Transverse colon (tissue), 4 donors: ENCODE measurements around the gene CEPT1. TPM values are rescaled to one million over a fixed set of nuclear protein-coding genes. Genes with fewer than 3 reads are reported as not detected.
A peak's percentile ranks its signal among the peaks of the same experiment; 100 is the strongest.

Experiments used
- DNase-seq: peaks from one replicate; pipeline ENCODE4 v3.0.0-alpha.2; 2019
- H3K27ac ChIP-seq, 4 donors: fragments of 200-600 bp; sonication (generic); 2 replicates each; pipeline ENCODE4 v1.5.1; 2016 to 2018; ENCODE audit warnings: inconsistent platforms in 4 of 4
- H3K27me3 ChIP-seq: fragments of 200-600 bp; sonication (generic); 2 replicates; pipeline ENCODE4 v1.5.1; 2017; ENCODE audit warnings: inconsistent platforms
- H3K36me3 ChIP-seq, 4 donors: fragments of 200-600 bp; sonication (generic); 2 replicates each; pipeline ENCODE4 v1.5.1; 2017 to 2019; ENCODE audit warnings: inconsistent platforms in 4 of 4
- H3K4me1 ChIP-seq, 4 donors: fragments of 200-600 bp; sonication (generic); 2 replicates each; pipeline ENCODE4 v1.5.1; 2017 to 2020; ENCODE audit warnings: inconsistent platforms in 4 of 4
- H3K4me3 ChIP-seq, 4 donors: fragments of 200-600 bp; sonication (generic); 1 replicate in 1 of 4; 2 replicates in 3 of 4; pipeline versions ENCODE4 v1.5.1 to v1.6.1; 2017 to 2019; ENCODE audit warnings: inconsistent platforms in 4 of 4
- H3K9me3 ChIP-seq, 2 donors: fragments of 200-600 bp; sonication (generic); 2 replicates each; pipeline ENCODE4 v1.5.1; 2017 to 2019; ENCODE audit warnings: inconsistent platforms in 2 of 2
- CTCF ChIP-seq, 5 experiments: fragments of 200-600 bp in 3 of 5; fragments of 450-650 bp in 2 of 5; sonication (generic) in 3 of 5; IDR thresholded peaks; 1 replicate in 2 of 5; 2 replicates in 3 of 5; pipeline ENCODE4 v1.5.1; 2016 to 2017; ENCODE audit warnings: antibody characterized with exemption in 5 of 5, inconsistent platforms in 3 of 5, mild to moderate bottlenecking in 2 of 5, moderate library complexity in 1 of 5
- EP300 ChIP-seq: sonication (generic); formaldehyde crosslinking; IDR thresholded peaks from one replicate; pipeline ENCODE4 v1.6.1; 2017; ENCODE audit warnings: antibody characterized with exemption, low read depth
- POLR2A ChIP-seq: fragments of 450-650 bp; IDR thresholded peaks from one replicate; pipeline ENCODE4 v1.6.1; 2016; ENCODE audit warnings: antibody characterized with exemption, mild to moderate bottlenecking, moderate library complexity
- POLR2AphosphoS5 ChIP-seq, 3 donors: sonication (generic); formaldehyde crosslinking; IDR thresholded peaks; one replicate each; pipeline ENCODE4 v1.6.1; 2016; ENCODE audit warnings: antibody characterized with exemption in 3 of 3
- WGBS, 2 donors: methylation state at CpG; one replicate each; pipeline ENCODE4 v1.1.5; 2018; ENCODE audit warnings: low coverage in 1 of 2; 5-methylcytosine and 5-hydroxymethylcytosine counted together
- in situ Hi-C, 4 donors: fragments of 200-750 bp; cut with MboI; loops; one replicate each; pipeline versions ENCODE4 v1.15.0 to v1.15.1; 2017; ENCODE audit warnings: low sequenced_read_pairs in 3 of 4, low pct_ligation_motif_present in 1 of 4, low pct_unique_long_range_greater_than_20kb in 1 of 4
- intact Hi-C: fragments of 100-400 bp; cut with DNase I; formaldehyde crosslinking; loops from one replicate; pipeline ENCODE4 v1.15.1; 2023; ENCODE audit warnings: low total_unique reads
- total RNA-seq, 4 donors: library from RNA; depleted of rRNA; stranded (reverse); fragments of >200 nt; gene quantifications; one replicate each; pipeline ENCODE4 v1.1.0, GENCODE V29; 2016

CEPT1 gene
- total RNA-seq, 4 donors from 2014 or later: 11.2 to 55.6 (median 26.9) TPM

- in situ Hi-C loops: loop anchor here in 3 of 4 donors (10.0 to 25.0 kb wide), 4 partner anchors 169 to 561 kb away; no protein-coding TSS in a partner anchor
- H3K36me3 ChIP-seq: no peaks in the 10 kb centered on the region
- peaks cover 0 to 25% (median 5%) of the 10 kb centered on the region in 4 donors for H3K4me1 ChIP-seq
- no peaks in the 10 kb centered on the region for H3K27me3 ChIP-seq
- intact Hi-C loops: loop anchor here (1.0 kb wide), 1 partner anchor 24 kb away; no protein-coding TSS in a partner anchor
- TF ChIP-seq POLR2AphosphoS5 (IDR thresholded peaks at IDR 0.05): no peak
- TF ChIP-seq POLR2A: no peak
- TF ChIP-seq EP300: no peak
- TF ChIP-seq CTCF (IDR thresholded peaks at IDR 0.05): no peak
- no peak overlapping the region for H3K4me3 ChIP-seq
- no peak overlapping the region for H3K27ac ChIP-seq
- no peak for DNase-seq
- no peaks in the 10 kb centered on the region for H3K9me3 ChIP-seq
- WGBS, 2 donors: 58 to 59% methylated on average over 5 to 6 of the region's 6 CpGs
Measured at GRCh38 chr1:111225717-111226400, 85.8 kb downstream of the CEPT1 start.

- Histone ChIP-seq H3K36me3 (no peaks in the 10 kb centered on the region), H3K9me3 (no peaks in the 10 kb centered on the region), H3K27me3 (no peaks in the 10 kb centered on the region), H3K27ac (peak within 1 kb of the TSS in 2 of 4 donors; percentile 36 to 38), H3K4me1 (peaks cover 0 to 22% (median 2%) of the 10 kb centered on the region in 4 donors), H3K4me3 (no peak within 1 kb of the TSS)
- WGBS, 2 donors: 76 to 100% methylated on average over 1 to 3 of the region's 3 CpGs
- intact Hi-C loops: no loop called here
- in situ Hi-C loops: loop anchor here in 3 of 4 donors (10.0 to 25.0 kb wide), 4 partner anchors 167 to 560 kb away; no protein-coding TSS in a partner anchor
- no peak for TF ChIP-seq POLR2AphosphoS5 (IDR thresholded peaks at IDR 0.05)
- no peak for TF ChIP-seq POLR2A
- no peak for TF ChIP-seq CTCF (IDR thresholded peaks at IDR 0.05)
- TF ChIP-seq EP300: no peak
- DNase-seq: no peak
Measured at GRCh38 chr1:111227434-111227833, 87.4 kb downstream of the CEPT1 start, which contains the start of gene CHI3L2. Gene CHI3L2, plus strand, starts transcription at chr1:111227713. Its CDS starts 17 bp downstream, at chr1:111227730.

- Histone ChIP-seq H3K9me3 (no peaks in the 10 kb centered on the region), H3K4me3 (no peak overlapping the region), H3K27ac (peak overlapping the region in 2 of 4 donors; percentile 36 to 38), H3K27me3 (no peaks in the 10 kb centered on the region), H3K36me3 (no peaks in the 10 kb centered on the region), H3K4me1 (peaks cover 0 to 15% (median 0%) of the 10 kb centered on the region in 4 donors)
- in situ Hi-C loops (loop anchor here in 3 of 4 donors (10.0 to 25.0 kb wide), 4 partner anchors 167 to 559 kb away; no protein-coding TSS in a partner anchor), intact Hi-C loops (no loop called here)
- TF ChIP-seq POLR2AphosphoS5 (IDR thresholded peaks at IDR 0.05): no peak
- TF ChIP-seq CTCF (IDR thresholded peaks at IDR 0.05): no peak
- no peak for TF ChIP-seq POLR2A
- TF ChIP-seq EP300: no peak
- WGBS, 2 donors: 74 to 85% methylated on average over 4 to 6 of the region's 6 CpGs
- no peak for DNase-seq
Measured at GRCh38 chr1:111227851-111228747, 88.1 kb downstream of the CEPT1 start.

GRCh38 chr1:111228748-111229126 is 88.7 kb downstream of the CEPT1 start:
- Histone ChIP-seq H3K27me3 (no peaks in the 10 kb centered on the region), H3K36me3 (no peaks in the 10 kb centered on the region), H3K9me3 (no peaks in the 10 kb centered on the region), H3K4me1 (peaks cover 0 to 12% (median 0%) of the 10 kb centered on the region in 4 donors), H3K27ac (peak overlapping the region in 1 of 4 donors; percentile 36), H3K4me3 (no peak overlapping the region)
- intact Hi-C loops: no loop called here
- TF ChIP-seq EP300 (no peak), POLR2A (no peak), CTCF (IDR thresholded peaks at IDR 0.05) (no peak), POLR2AphosphoS5 (IDR thresholded peaks at IDR 0.05) (no peak)
- DNase-seq: no peak
- in situ Hi-C loops: loop anchor here in 3 of 4 donors (10.0 to 25.0 kb wide), 4 partner anchors 166 to 559 kb away; no protein-coding TSS in a partner anchor
- 79 to 80% methylated on average over 2 of the region's 2 CpGs for WGBS, 2 donors
